Epithelial cell of prostate (primary cell): ENCODE data around the gene KLF12.

ENCODE experiments used
- DNase-seq: peaks from one replicate; pipeline ENCODE4 v3.0.0-alpha.2; 2011; ENCODE audit warnings: low read depth, low spot score
- H3K27ac ChIP-seq: fragments of 450-650 bp; 2 replicates; pipeline ENCODE4 v1.5.1; 2017; ENCODE audit warnings: mild to moderate bottlenecking

Gene KLF12

DNA sequence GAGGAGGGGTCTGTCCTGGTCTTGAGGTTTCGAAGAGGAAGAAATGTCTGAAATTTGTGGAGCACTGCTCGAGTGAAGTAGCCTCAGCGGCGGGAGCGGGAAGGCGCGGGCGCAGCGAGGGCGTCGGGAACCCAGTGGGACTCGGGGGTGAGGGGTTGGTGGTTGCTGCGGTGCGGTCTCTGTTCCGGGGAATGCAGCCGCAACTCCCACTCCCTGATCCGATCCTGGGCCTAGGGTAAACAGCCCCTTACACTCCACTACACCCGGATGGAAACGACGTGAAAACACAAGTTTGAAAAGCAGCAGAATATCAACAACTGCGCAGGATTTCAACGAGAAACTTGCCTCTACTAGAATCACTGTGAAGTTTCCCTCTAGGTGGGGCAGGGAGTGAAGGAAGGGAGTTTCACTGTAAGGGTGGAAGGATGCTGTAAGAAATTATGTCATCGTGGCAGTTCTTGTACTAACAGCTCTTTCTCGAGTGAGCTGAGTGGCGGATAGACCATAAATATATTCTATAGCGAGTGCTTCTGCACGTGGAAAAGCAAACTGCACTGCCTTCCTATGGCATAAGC is 2.0 kb upstream of the KLF12 start:
- no peak for DNase-seq
- H3K27ac ChIP-seq: peak overlapping the region; percentile 92

DNA sequence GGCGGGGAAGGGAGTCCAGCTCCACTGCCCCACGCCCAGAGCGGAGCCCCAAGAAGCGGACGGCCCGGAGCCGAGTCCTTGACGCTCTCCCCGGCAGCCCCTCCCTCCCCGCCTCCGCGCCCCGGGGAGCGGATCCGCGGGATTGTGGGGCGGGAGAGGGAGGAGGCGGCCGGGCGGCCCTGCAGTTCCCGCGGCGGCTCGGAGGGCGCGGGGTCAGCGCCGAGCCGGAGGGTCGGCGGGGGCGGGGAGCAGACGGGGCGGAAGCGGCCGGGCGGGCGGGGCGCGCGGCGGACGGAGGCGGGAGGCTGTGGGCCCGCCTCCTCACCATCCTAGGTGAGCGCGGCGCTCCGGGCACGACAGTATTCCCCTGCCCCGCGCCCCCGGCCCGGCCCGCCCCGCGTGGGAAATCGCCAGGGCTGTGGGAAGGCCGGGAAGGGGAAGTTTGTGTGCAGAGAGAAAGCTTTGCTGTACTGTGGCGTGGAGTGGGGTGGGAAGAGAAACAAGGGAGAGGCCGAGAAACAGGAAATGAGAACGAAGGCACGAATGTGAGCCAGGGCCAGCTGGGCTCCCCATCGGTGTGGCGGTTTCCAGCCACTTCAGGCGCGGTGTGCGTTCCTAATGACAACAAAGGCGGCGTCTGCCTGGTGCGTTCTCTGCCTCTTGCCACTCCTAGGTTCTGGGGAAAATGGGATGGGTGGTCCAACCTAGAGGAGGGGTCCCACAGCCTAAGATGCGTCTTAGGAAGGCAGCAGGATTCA is 1.3 kb upstream of the KLF12 start:
- peak overlapping the region; percentile 92 for H3K27ac ChIP-seq
- no peak for DNase-seq

DNA sequence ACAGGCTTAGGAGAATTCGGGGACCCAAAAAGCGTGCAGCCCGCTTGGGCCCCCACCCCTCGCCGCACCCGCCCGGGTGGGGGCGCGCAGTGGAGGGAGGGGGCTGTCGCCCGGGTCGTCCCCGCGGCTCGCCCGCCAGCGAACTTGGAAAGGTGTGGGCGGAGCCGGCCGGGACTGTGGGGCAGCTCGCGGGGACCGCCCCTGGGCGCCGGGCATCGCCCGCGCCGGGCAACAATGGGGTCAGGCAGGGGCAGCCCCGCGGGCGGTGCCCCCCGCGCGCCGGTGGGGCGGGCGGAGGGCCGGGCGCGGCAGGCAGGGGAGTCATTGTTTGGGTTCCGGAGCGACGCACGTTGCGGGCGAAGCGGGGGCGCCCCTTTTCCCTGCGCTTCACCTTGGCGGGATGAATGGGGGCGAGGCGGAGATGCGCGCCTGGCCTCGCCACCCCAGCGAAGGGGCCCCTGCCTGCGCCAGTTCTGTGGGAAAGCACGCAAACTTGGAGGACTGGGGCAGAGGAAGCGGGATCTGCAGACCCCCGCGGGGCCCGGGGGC is 647 bp upstream of the KLF12 start:
- DNase-seq: no peak
- H3K27ac ChIP-seq: peak overlapping the region; percentile 92

DNA sequence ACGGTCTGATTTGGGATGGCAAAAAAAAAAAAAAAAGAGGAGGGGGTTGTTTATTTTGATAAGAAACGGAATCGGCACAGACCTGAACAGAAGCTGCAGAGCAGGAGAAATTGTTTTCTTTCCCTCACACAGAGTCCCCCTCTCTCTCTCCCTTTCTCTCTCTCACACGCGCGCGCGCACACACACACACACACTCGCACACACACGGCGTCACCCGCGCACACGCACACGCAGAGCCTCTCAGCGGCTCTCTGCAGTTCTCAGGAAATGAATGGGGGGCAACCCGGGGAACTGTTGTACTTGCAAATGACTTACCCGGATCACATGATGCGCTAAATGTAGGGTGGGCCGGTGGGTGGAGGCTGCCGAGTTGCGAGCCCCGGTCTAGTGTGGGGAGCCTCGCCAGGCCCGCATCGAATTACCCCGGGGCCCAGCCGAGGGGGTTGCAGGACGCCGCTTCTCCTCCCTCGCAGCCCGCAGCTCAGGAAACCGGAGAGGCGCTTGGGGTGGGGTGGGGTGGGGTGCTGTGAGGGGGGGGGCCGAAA is 475 bp downstream of the KLF12 start:
- no peak for DNase-seq

DNA sequence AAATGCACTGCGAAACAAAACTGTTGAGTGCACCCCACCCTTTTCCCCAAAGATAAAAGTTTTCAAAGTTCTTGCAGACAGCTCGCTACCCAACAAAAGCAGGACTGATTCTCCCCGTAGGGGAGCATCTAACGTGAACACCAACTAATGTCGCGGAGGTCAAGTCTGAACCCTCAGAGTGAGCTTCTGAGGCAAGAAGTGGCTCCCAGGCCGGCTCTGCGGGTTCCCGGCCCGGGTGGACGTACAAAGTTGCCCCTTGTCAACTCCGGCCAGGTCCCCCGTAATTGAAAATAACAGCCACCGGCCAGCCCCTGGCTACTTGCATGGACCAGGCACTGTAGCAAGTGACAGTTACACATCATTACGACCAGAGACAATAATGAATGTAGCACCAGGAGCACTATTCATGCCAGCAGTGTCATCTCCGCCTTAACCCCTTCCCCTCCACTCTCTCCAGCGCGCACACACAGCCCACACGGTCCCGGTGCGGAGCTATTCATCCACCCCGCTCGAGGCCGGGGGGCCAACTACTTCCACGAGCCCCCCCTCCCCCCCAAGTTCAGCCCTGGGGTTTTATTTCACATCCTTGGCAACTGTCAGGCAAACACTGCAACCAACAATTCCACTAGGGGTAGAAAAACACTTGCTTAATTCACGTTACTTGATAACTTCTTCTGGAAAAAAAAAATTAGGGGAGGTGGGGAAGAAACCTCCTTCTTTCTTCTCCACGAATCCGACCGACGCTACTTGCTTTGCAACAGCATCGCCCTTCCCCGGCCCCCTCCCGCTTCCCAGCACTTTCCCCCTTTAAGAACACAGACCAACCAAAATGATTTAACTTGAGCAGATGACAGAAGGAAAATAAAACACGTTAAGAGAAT is 1.2 kb downstream of the KLF12 start:
- H3K27ac ChIP-seq: peak overlapping the region; percentile 92
- DNase-seq: no peak

More for the DNA sequence above, 475 bp downstream of the KLF12 start:
- peak overlapping the region; percentile 92 for H3K27ac ChIP-seq

DNA sequence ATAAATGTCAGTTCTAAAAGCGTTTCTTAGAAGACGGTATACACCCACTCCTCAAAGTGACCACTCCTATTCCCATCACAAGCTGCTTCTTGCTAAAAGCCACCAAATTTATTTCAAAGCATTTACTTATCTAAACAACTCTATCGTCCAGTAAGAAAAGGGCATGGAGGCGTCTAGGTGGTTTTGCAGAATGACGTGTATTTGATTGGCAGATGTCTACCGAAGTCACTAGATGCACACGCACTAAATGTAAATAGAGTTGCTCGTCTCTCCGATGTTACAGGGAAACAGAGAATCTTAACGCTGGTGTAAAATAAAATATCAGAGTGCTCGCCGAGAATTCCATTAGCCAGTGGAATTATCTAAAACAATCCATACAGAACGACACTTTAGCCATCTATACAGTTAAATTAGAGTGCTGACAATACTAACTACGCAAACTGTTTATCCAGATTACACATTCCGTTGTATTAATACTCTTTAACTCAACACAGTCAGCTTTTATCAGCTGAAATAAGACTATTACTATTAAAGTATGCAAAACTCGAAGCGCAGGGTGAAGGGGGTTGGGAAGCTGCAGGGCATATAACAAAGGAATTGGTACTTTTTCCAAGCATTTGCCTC is 1.9 kb downstream of the KLF12 start:
- no peak for DNase-seq
- H3K27ac ChIP-seq: peak overlapping the region; percentile 10

DNA sequence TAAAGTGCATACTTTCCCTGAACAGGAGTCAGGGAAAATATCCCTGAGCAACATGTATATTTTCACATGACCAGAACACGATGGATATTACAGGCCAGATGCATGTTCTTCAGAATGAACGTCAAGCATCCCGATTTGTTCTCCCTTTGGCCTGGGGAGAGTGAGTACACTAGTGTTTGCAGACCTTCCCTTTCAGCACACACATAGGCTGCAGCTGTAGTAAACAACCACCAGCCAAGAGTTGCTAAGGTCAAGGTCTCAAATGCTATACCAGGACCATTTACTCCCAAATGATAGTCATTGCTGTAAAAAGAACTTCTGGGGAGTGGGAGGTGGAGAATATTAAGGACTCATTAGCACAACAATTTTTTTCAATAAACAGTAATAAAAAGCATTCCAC is 3.0 kb downstream of the KLF12 start:
- H3K27ac ChIP-seq: no peak overlapping the region
- no peak for DNase-seq

DNA sequence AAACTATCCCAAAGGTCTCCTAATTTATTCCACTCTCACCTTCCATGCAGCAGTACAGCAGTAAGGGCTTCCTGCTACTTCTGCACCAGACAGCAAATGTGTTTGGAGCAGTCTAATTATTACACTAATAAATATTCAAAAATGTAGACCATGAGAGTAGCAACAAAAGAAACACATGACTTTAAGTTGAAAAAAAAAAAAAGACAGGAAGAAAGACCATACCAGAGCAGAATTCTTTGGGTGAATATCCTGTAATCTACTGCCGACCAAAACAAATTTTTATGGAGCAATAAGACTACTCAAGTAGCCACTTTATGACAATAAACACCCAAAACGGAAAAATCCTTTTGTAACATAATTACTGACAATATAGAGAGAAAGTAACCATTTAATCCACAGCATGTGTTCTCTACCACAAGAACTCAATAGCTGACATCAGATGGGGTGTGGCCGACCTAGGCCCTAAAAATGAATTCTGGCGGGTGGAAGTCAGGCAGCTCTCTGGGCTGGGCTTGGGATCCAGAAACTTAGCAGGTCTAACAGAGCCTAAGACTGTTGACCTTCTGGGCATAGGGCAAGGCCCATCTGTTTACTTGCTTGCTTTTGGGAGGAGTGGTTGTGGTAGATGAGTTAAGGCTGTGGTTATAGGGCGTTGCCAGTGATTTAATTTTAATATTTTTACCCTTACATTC is 4.6 kb downstream of the KLF12 start:
- no peak for DNase-seq

DNA sequence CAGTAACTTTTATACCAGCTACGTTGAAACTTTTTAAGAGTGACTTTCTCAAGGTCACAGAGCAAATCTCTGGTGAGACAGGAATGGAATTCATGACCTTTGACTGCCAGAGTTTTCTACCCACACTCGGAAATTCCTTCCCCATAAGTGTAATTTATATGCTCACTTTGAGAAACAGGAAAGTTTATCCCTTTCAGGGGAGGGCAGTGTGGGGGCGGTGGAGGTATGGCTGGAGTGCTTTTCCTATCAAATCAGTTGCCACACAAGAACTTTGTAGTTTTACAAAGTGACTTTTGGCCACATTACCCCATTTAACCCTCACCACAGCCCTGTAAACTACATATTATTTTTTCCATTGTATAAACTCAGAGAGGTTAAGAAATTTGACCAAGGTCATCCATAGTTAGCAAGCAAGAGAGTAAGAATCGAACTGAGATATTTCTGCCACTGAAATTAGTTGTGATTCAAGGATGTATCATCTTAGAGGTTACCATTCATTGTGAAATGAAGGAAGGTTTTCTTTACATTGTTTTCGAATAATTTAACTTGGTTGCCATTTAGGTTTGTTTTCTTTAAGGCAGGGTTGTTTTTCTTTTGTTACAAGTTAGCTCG is 5.9 kb downstream of the KLF12 start:
- H3K27ac ChIP-seq: no peak overlapping the region
- DNase-seq: no peak

More for the DNA sequence above, 4.6 kb downstream of the KLF12 start:
- H3K27ac ChIP-seq: no peak overlapping the region

DNA sequence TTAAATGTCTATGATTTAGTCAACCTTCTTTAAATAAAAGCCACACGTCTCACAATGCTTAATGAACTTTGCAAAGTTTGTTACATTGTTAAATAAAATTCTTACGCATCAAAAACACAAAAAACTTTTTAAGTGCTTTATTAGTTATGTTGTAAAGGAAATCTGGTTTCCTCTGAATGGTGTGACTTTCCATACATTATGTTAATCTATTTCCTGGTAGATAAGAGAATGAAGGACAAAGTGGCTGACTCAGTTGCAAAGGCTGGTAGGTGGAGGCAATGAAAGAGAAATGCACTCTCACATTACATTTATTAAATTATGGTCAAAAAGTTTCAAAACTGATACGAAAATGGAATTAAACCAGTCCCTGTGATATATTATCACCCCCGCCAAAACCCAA is 15.9 kb downstream of the KLF12 start:
- no peak for DNase-seq
- no peak overlapping the region for H3K27ac ChIP-seq

DNA sequence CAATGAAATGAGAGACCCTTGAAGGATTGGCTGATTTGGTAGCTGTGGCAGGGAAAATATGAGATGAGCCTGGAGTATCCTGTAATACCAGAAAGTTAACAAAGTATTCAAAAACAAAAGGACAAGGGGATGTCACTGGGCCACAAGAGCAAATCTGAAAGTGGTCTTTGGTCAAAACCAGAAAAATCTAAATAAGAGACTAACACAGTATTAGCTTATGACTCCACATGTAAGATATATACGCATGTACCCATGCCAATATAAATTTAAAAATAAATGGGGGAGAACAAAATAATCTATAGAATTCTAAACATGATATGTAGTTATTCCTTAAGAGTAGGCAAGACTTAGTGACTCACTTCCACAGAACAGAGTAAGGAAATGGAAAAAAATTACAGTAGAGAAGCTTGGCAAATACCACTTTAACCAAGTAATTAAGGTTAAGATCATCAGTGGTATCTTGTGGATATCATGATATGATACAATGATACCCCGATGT is 16.9 kb downstream of the KLF12 start:
- no peak overlapping the region for H3K27ac ChIP-seq

DNA sequence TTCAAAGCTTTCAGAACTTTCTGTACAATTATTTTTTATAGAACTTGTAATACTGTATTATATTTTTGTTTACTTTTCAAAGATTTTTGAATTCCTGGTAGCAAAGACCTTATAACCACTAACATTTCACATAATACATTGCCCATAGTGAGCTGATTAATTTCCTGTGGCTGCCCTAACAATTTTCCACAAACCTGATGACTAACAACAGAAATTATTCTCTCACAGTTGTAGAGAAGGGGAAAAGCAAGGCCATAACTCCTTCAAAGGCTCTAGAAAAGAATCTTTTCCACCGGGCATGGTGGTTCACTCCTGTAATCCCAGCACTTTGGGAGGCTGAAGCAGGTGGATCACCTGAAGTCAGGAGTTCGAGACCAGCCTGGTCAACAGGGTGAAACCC is 19.1 kb downstream of the KLF12 start:
- H3K27ac ChIP-seq: peak overlapping the region; percentile 45
- DNase-seq: no peak

More for the DNA sequence above, 16.9 kb downstream of the KLF12 start:
- no peak for DNase-seq

DNA sequence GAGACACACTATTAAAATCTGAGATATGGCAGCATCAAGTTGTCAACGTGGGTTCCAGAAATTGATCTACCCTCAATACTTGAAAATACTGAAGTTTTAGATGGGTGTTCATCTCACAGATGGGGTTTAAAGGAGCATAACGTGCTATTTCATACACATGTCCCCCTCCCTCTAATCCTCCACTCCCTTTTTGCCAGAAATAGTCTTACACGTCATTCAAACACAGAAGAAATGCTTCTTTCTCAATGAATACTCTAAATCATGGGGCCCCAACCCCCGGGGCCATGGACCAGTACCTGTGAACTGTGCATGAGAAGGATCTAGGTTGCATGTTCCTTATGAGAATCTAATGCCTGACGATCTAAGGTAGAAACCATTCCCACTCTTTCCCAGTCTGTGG is 19.6 kb downstream of the KLF12 start:
- H3K27ac ChIP-seq: peak overlapping the region; percentile 45
- DNase-seq: no peak

DNA sequence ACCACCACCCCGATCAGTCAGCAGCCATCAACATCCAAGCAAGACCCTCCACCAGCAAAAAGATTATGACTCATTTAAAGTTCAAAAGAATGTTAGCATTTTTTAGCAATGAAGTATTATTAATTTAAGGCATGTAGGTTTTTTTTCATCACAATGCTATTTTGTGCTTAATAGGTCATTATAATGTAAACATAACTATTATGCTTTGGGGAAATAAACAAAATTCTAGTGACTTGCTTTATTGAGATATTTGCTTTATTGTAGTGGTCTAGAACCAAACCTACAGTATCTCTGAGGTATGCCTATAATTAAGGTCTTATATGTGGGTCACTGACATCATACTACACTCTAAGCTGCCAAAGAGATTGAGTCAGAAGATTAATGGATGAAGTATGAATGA is 20.0 kb downstream of the KLF12 start:
- H3K27ac ChIP-seq: no peak overlapping the region
- no peak for DNase-seq

DNA sequence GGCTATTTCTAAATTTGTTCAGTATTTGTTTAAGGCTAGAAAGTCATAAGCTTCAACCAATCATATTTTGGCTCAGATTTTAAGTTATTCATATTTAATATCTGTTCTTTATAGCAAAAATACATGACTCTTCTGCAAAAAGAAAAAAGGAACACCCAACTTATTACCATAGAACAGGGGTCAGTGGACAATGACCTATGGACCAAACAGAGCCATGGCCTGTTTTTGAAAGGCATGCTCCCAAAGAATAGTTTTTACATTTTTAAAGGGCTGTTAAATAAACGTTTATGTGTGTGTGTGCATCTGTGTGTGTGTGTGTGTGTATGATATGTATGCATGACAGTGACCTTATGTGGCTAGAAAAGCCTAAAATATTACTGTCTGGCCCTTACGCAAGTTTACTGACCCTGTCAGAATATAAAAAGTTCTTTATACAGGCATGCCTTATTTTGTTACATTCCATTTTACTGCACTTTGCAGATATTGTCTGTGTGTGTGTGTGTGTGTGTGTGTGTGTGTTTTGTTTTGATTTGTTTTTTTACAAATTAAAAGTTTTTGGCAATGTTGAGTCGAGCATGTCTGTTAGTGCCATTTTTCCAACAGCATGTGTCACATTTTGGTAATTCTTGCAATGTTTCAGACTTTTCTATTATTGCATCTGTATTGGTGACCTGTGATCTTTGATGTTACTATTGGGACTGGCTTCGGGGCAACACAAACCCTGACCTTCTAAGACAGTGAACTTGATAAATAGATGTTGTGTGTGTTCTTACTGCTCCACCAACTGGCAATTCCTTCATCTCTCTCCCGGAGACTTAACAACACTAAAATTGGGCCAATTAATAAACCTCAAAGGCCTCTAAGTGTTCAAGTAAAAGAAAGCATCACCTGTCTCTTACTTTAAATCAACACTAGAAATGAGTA is 22.0 kb downstream of the KLF12 start:
- no peak for DNase-seq
- H3K27ac ChIP-seq: no peak overlapping the region

DNA sequence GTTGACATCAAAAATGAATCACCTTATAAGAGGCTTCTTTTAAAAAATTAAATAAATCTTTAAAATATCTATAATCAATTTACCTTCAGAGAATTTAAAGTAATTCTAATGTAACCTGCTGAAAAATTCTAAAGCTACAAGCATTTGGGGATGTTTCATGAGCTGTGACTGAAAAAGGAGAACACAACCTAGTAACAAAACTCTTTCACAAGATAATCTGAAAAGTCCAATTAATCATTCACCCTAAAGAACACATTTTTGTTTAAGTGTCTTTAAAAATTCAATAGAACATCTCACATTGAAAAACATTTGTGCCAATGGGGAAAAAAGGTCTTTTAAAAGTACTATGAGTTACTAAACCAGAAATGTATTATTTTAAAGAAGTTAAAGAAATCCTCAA is 22.8 kb downstream of the KLF12 start:
- no peak for DNase-seq
- H3K27ac ChIP-seq: no peak overlapping the region

DNA sequence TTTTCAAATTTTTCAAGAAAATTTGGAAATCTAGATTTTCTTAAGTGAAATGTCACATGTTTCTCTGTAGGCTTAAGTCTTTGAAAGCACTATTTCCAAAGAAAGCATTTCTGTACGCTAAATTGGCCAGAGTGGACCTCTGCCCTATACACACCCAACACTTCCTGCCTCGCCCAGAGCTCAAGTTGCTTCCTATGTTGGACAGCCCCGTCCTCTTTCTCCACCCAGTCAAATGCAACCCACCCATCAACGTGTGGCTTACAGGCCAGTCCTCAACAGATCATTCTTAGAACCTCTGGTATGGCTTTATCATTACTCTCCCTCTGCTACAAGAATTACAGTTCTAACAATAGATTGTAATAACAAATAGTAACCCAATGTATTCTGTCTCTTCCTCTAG is 24.2 kb downstream of the KLF12 start:
- no peak for DNase-seq

DNA sequence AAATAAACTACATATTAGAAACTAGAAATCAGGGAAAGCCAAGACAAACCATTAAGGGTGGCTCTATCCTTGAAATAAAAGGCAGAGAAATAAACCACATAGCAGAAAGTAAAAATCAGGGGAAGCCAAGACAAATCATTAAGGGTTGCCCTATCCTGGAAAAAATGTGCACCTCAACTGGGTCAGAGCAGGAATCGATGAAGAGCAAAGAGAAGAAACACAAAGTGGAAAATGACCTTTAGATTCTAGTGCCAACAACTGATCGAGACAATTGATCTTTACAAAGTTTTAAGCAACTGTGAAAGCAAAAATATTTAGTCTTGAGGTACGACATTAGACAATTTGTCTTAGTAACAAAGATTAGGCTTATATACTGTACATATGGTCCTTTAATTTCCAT is 26.6 kb downstream of the KLF12 start:
- DNase-seq: no peak
- no peak overlapping the region for H3K27ac ChIP-seq

More for the DNA sequence above, 24.2 kb downstream of the KLF12 start:
- H3K27ac ChIP-seq: no peak overlapping the region
